Thyroid gland (tissue), 4 donors: ENCODE results near the gene MAL.

Source experiments
- CTCF ChIP-seq, 6 experiments: fragments of 200-600 bp in 3 of 6; fragments of 450-650 bp in 3 of 6; sonication (generic) in 3 of 6; IDR thresholded peaks; one replicate each; pipeline ENCODE4 v1.5.1; 2016 to 2019; ENCODE audit warnings: antibody characterized with exemption in 6 of 6, mild to moderate bottlenecking in 2 of 6, inconsistent platforms in 1 of 6, moderate library complexity in 1 of 6
- POLR2A ChIP-seq, 2 donors: fragments of 450-650 bp; IDR thresholded peaks; one replicate each; pipeline ENCODE4 v1.6.1; 2017; ENCODE audit warnings: antibody characterized with exemption in 2 of 2, mild to moderate bottlenecking in 2 of 2, moderate library complexity in 1 of 2

- no peak for TF ChIP-seq CTCF (IDR thresholded peaks at IDR 0.05)
- TF ChIP-seq POLR2A (IDR thresholded peaks at IDR 0.05), result no peak
These were observed 14.5 kb downstream of the MAL start for GRCh38 chr2:95039978-95040377.
